ENCODE data around the gene CDK2AP2. TPM values are rescaled to one million over a fixed set of nuclear protein-coding genes. Genes with fewer than 3 reads are reported as not detected.

The CDK2AP2 gene
- total RNA-seq, 1 donor from 2014 or later = 27.8 TPM

DNA sequence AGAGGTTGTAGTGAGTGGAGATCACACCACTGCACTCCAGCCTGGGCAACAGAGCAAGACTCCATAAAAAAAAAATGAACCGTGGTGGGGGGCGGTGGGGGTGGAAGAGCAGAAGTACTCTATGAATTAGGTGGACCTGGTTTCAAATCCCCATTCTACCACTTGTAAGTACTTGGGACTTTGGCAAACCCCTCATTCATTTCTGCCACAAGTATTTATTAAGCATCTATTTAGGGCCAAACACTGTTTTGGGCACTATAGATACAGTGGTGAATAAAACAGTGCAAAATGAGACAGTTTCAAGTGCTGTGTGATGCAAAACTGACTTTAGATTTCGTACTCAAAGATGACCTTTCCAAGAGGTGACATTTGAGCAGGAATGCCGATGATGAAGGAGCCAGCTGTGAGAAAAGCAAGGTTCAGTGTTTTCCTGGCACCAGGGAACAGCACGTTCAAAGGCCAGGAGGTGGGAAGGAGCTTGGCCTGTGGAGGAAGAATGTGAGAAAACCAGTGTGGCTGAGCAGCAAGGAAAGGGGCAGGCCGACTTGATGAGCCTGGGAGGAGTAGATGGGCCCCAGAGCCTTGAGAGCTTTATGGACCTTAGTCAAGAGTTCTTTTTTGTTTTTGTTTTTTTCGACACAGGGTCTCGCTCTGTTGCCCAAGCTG lies 37.5 kb downstream of the CDK2AP2 start:
- no peak for TF ChIP-seq CTCF (IDR thresholded peaks at IDR 0.05; ENCODE audit: unreplicated experiment)
- H3K27ac Mint-ChIP-seq (ENCODE audit: unreplicated experiment) = no peak overlapping the region
- no peaks in the 10 kb centered on the region for H3K36me3 Mint-ChIP-seq (ENCODE audit: low read depth, unreplicated experiment)
- no peaks in the 10 kb centered on the region for H3K9me3 Mint-ChIP-seq (ENCODE audit: unreplicated experiment)
- H3K27me3 Mint-ChIP-seq (ENCODE audit: unreplicated experiment) = peaks cover 2% of the 10 kb centered on the region
- H3K4me3 Mint-ChIP-seq (ENCODE audit: unreplicated experiment) = peak overlapping the region; percentile 56
- no peak for DNase-seq (ENCODE audit: low spot score)
- peaks cover 6% of the 10 kb centered on the region for H3K4me1 Mint-ChIP-seq (ENCODE audit: unreplicated experiment)

- H3K27ac Mint-ChIP-seq (ENCODE audit: unreplicated experiment) = no peak overlapping the region
Observed at GRCh38 chr11:67469508-67469811, 38.5 kb downstream of the CDK2AP2 start.

DNA sequence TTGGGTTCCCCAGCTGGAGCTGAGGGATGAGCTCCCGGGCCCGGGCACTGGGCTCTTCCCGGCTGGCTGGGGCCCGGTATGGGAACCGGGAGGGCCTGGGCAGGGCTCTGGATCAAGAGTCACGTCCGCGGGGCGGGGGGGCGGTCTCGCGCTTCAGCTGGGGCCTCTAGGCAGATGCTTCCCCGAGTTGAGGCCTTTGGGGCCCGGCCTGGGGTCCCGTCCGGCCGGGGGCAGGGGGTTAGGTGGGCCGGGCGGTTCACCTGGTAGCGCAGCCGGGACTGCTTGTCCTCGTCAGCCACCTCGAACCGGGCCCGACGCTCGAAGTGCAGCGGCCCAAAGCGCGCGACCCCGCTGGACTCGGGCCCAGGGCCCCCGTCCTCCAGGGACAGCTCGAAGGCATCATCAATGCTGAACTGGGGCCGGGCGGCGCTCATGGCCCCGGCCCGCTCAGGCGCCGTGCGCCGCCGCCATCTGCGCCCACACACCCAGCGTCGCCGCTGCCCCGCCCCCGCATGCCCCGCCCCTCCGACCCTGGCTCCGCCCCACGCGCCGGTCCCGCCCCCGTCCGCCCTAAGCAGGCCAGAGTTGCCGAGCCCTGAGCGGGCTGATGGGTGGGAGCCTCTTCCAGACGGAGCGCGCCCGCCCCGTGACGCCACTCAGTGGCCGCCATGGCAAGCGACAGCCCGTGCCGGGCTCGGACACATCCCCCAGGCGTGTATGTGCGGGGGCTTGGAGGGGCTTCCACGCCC lies 39.0 kb downstream of the CDK2AP2 start, which contains the start of gene TMEM134:
Gene TMEM134, minus strand, starts transcription at position 493 of the 749 bp plus-strand sequence. Its CDS starts 59 bp downstream, at position 434.
- H3K27ac Mint-ChIP-seq (ENCODE audit: unreplicated experiment) = no peak within 1 kb of the TSS
- peak within 1 kb of the TSS; percentile 88 for H3K4me3 Mint-ChIP-seq (ENCODE audit: unreplicated experiment)
- peak; percentile 94 for DNase-seq (ENCODE audit: low spot score)
- TF ChIP-seq CTCF (IDR thresholded peaks at IDR 0.05; ENCODE audit: unreplicated experiment) = no peak
- H3K9me3 Mint-ChIP-seq (ENCODE audit: unreplicated experiment) = no peaks in the 10 kb centered on the region
- H3K36me3 Mint-ChIP-seq (ENCODE audit: low read depth, unreplicated experiment) = no peaks in the 10 kb centered on the region
- H3K4me1 Mint-ChIP-seq (ENCODE audit: unreplicated experiment) = peaks cover 10% of the 10 kb centered on the region
- peaks cover 4% of the 10 kb centered on the region for H3K27me3 Mint-ChIP-seq (ENCODE audit: unreplicated experiment)

More at GRCh38 chr11:67469508-67469811, 38.5 kb downstream of the CDK2AP2 start:
- peaks cover 2% of the 10 kb centered on the region for H3K27me3 Mint-ChIP-seq (ENCODE audit: unreplicated experiment)
- no peak for TF ChIP-seq CTCF (IDR thresholded peaks at IDR 0.05; ENCODE audit: unreplicated experiment)
- H3K4me1 Mint-ChIP-seq (ENCODE audit: unreplicated experiment) = peaks cover 10% of the 10 kb centered on the region
- H3K4me3 Mint-ChIP-seq (ENCODE audit: unreplicated experiment) = peak overlapping the region; percentile 71
- no peaks in the 10 kb centered on the region for H3K9me3 Mint-ChIP-seq (ENCODE audit: unreplicated experiment)
- DNase-seq (ENCODE audit: low spot score) = no peak
- no peaks in the 10 kb centered on the region for H3K36me3 Mint-ChIP-seq (ENCODE audit: low read depth, unreplicated experiment)

- no peak for TF ChIP-seq CTCF (IDR thresholded peaks at IDR 0.05; ENCODE audit: unreplicated experiment)
- Mint-ChIP-seq H3K36me3 (ENCODE audit: low read depth, unreplicated experiment) (no peaks in the 10 kb centered on the region), H3K4me3 (ENCODE audit: unreplicated experiment) (peak overlapping the region; percentile 88), H3K9me3 (ENCODE audit: unreplicated experiment) (no peaks in the 10 kb centered on the region), H3K4me1 (ENCODE audit: unreplicated experiment) (peaks cover 10% of the 10 kb centered on the region), H3K27me3 (ENCODE audit: unreplicated experiment) (peaks cover 4% of the 10 kb centered on the region), H3K27ac (ENCODE audit: unreplicated experiment) (no peak overlapping the region)
- DNase-seq (ENCODE audit: low spot score) = no peak
Observed at GRCh38 chr11:67468456-67468758, 39.6 kb downstream of the CDK2AP2 start.

DNA sequence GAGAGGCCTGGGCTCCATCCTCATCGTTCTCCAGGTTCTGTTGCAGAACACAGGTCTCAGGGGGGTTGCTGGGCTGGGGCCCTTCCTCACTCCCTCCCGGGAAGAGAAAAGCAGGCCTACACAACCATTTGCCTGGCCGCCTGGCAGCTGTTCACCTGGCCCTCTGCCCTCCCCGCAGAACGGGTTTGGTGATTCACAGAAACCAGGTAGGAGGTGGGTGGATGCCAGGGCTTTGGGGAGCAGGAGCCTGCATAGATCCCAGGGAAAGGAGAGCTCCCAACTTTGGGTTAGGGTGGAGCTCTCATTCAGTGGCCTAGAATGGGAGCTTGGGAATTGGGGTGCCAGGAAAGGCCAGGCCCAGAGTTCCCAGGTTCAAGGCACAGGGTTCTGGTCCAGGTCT lies 39.9 kb downstream of the CDK2AP2 start:
- H3K36me3 Mint-ChIP-seq (ENCODE audit: low read depth, unreplicated experiment) = no peaks in the 10 kb centered on the region
- H3K27me3 Mint-ChIP-seq (ENCODE audit: unreplicated experiment) = peaks cover 4% of the 10 kb centered on the region
- no peak for TF ChIP-seq CTCF (IDR thresholded peaks at IDR 0.05; ENCODE audit: unreplicated experiment)
- peaks cover 10% of the 10 kb centered on the region for H3K4me1 Mint-ChIP-seq (ENCODE audit: unreplicated experiment)
- no peak overlapping the region for H3K27ac Mint-ChIP-seq (ENCODE audit: unreplicated experiment)
- no peak for DNase-seq (ENCODE audit: low spot score)
- H3K9me3 Mint-ChIP-seq (ENCODE audit: unreplicated experiment) = no peaks in the 10 kb centered on the region
- peak overlapping the region; percentile 88 for H3K4me3 Mint-ChIP-seq (ENCODE audit: unreplicated experiment)

All from endothelial cell (in vitro differentiated cells).